ENCODE measurements around the gene OXER1. TPM values are rescaled to one million over a fixed set of nuclear protein-coding genes. Genes with fewer than 3 reads are reported as not detected.

Gene OXER1
- total RNA-seq, 2 donors from 2014 or later, result 3.5 to 6.5 TPM

DNA sequence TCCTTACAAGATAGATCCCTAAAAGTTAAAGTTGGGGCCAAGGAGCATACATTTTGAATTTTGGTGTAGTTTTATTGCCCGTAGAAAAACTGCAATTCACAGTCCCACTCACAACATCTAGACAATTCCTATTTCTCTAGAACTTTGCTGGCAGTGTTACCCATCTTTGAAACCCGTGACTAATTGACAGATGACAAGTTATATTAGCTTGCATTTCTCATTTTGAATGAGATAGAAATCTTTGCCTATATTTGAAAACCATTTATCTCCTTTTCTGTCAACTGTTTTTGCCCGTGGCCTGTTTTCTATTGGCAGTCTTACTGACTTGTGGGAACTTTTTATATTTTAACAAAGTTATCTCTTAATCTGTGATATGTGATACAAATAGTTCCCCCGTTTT lies 50.0 kb downstream of the OXER1 start:
- Mint-ChIP-seq H3K27ac (no peak overlapping the region), H3K27me3 (ENCODE audit: insufficient read depth) (no peaks in the 10 kb centered on the region), H3K4me3 (no peak overlapping the region), H3K36me3 (ENCODE audit: low read depth) (peaks cover 8% of the 10 kb centered on the region), H3K9me3 (no peaks in the 10 kb centered on the region), H3K4me1 (peaks cover 35% of the 10 kb centered on the region)
- Histone ChIP-seq H3K4me3 (ENCODE audit: low read length) (no peak overlapping the region), H3K9me3 (ENCODE audit: control insufficient read depth, low read length) (no peaks in the 10 kb centered on the region), H3K9ac (ENCODE audit: extremely low read depth, low read length, poor library complexity, severe bottlenecking) (no peak overlapping the region), H3K27me3 (ENCODE audit: control insufficient read depth, insufficient read depth, low read length, poor library complexity, severe bottlenecking) (no peaks in the 10 kb centered on the region), H3K27ac (ENCODE audit: low read depth, low read length) (no peak overlapping the region), H3K36me3 (ENCODE audit: control insufficient read depth, insufficient read depth, low read length) (peaks cover 21% of the 10 kb centered on the region), H3K4me1 (ENCODE audit: control insufficient read depth, insufficient read depth, low read length) (peaks cover 14% of the 10 kb centered on the region)
- DNase-seq, result no peak
- 92% methylated on average over 3 of the region's 4 CpGs; no CpG with 5 or more reads in 1 of the 2 experiments for WGBS, 2 experiments (ENCODE audit: insufficient coverage in 1 of 2, insufficient read length in 1 of 2)
- TF ChIP-seq, protein P1, sequence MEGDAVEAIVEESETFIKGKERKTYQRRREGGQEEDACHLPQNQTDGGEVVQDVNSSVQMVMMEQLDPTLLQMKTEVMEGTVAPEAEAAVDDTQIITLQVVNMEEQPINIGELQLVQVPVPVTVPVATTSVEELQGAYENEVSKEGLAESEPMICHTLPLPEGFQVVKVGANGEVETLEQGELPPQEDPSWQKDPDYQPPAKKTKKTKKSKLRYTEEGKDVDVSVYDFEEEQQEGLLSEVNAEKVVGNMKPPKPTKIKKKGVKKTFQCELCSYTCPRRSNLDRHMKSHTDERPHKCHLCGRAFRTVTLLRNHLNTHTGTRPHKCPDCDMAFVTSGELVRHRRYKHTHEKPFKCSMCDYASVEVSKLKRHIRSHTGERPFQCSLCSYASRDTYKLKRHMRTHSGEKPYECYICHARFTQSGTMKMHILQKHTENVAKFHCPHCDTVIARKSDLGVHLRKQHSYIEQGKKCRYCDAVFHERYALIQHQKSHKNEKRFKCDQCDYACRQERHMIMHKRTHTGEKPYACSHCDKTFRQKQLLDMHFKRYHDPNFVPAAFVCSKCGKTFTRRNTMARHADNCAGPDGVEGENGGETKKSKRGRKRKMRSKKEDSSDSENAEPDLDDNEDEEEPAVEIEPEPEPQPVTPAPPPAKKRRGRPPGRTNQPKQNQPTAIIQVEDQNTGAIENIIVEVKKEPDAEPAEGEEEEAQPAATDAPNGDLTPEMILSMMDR (conservative IDR thresholded peaks at IDR 0.05), result no peak

DNA sequence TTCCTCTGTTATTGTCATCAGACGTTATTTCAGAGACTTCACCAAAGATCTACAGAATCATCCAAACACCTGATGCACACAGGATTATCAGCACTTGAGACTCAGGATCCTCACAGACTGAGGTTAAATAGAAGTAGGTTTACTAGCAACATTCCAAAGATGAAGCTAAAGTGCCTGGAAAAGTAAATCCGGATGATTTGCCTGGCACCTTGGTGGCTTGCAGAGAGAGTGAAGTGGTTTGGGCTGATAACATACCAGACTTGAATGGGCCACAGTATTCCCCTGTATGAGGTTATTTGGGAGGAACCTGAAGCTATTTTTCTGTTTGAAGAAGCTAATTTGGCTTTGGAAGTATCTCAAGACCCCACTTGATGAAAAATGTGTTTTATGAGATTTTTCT lies 51.0 kb downstream of the OXER1 start:
- Histone ChIP-seq H3K4me3 (ENCODE audit: low read length) (no peak overlapping the region), H3K9me3 (ENCODE audit: control insufficient read depth, low read length) (no peaks in the 10 kb centered on the region), H3K27me3 (ENCODE audit: control insufficient read depth, insufficient read depth, low read length, poor library complexity, severe bottlenecking) (no peaks in the 10 kb centered on the region), H3K4me1 (ENCODE audit: control insufficient read depth, insufficient read depth, low read length) (peaks cover 14% of the 10 kb centered on the region), H3K27ac (ENCODE audit: low read depth, low read length) (no peak overlapping the region), H3K9ac (ENCODE audit: extremely low read depth, low read length, poor library complexity, severe bottlenecking) (no peak overlapping the region), H3K36me3 (ENCODE audit: control insufficient read depth, insufficient read depth, low read length) (peaks cover 31% of the 10 kb centered on the region)
- Mint-ChIP-seq H3K4me1 (peaks cover 35% of the 10 kb centered on the region), H3K27me3 (ENCODE audit: insufficient read depth) (no peaks in the 10 kb centered on the region), H3K4me3 (no peak overlapping the region), H3K27ac (peak overlapping the region; percentile 25), H3K36me3 (ENCODE audit: low read depth) (peaks cover 18% of the 10 kb centered on the region), H3K9me3 (no peaks in the 10 kb centered on the region)
- TF ChIP-seq, protein P1 (conservative IDR thresholded peaks at IDR 0.05), result no peak
- 79% methylated on average over 2 of the region's 2 CpGs; no CpG with 5 or more reads in 1 of the 2 experiments for WGBS, 2 experiments (ENCODE audit: insufficient coverage in 1 of 2, insufficient read length in 1 of 2)
- DNase-seq, result peak; percentile 62

Other genes with a start within 250 kb of the OXER1 start
- gene MTA3, start 195.5 kb downstream of the OXER1 start, total RNA-seq, result 100 to 1,000 TPM; 138 to 154 TPM
- 10 to 100 TPM; 13.4 to 24.2 TPM for gene HAAO, start 28.4 kb upstream of the OXER1 start, total RNA-seq